Measurements from ENCODE around the gene MPPED2.

GRCh38 chr11:30502305-30502704 lies 83.8 kb downstream of the MPPED2 start:
- TF ChIP-seq ARNT (IDR thresholded peaks at IDR 0.05) (no peak), SP1 (IDR thresholded peaks at IDR 0.05) (no peak), SUZ12 (IDR thresholded peaks at IDR 0.05) (no peak), ELF4 (IDR thresholded peaks at IDR 0.05) (no peak), LEF1 (IDR thresholded peaks at IDR 0.05; ENCODE audit: borderline replicate concordance) (no peak), FOXK2 (IDR thresholded peaks at IDR 0.05) (no peak), NFRKB (IDR thresholded peaks at IDR 0.05) (no peak), BHLHE40 (IDR thresholded peaks at IDR 0.05; ENCODE audit: borderline replicate concordance) (no peak), CTBP1 (IDR thresholded peaks at IDR 0.05; ENCODE audit: borderline replicate concordance) (no peak), TARDBP (IDR thresholded peaks at IDR 0.05) (no peak)
